Cardiac muscle cell (in vitro differentiated cells and primary cell): ENCODE data around the gene KRTAP6-2. TPM values are rescaled to one million over a fixed set of nuclear protein-coding genes. Genes with fewer than 3 reads are reported as not detected.

ENCODE experiments used
- DNase-seq, 2 donors: peaks; one replicate each; pipeline versions ENCODE4 v3.0.0 to v3.0.0-alpha.2; 2010 to 2017; ENCODE audit warnings: low read depth in 1 of 2, low spot score in 1 of 2
- H3K27ac ChIP-seq: fragments of 200-600 bp; sonication (generic); 2 replicates; pipeline ENCODE4 v1.5.1; 2016
- H3K27me3 ChIP-seq: fragments of 200-600 bp; sonication (generic); 2 replicates; pipeline ENCODE4 v1.6.0; 2016; ENCODE audit warnings: control low read depth
- H3K36me3 ChIP-seq: fragments of 200-600 bp; sonication (generic); 2 replicates; pipeline ENCODE4 v1.5.1; 2016; ENCODE audit warnings: control low read depth
- H3K4me1 ChIP-seq: fragments of 200-600 bp; sonication (generic); 2 replicates; pipeline ENCODE4 v1.8.1; 2017; ENCODE audit warnings: low read depth, mild to moderate bottlenecking, mixed run types
- H3K4me3 ChIP-seq: fragments of 200-600 bp; sonication (generic); 2 replicates; pipeline ENCODE4 v1.5.1; 2016; ENCODE audit warnings: mild to moderate bottlenecking
- H3K9me3 ChIP-seq: fragments of 200-600 bp; sonication (generic); 2 replicates; pipeline ENCODE4 v1.5.1; 2017; ENCODE audit warnings: low read depth, mild to moderate bottlenecking, control low read depth
- CTCF ChIP-seq: IDR thresholded peaks from 2 replicates; pipeline ENCODE4 v1.5.1; 2012; ENCODE audit warnings: low read depth, mild to moderate bottlenecking, low read length
- polyA plus RNA-seq: library from polyadenylated mRNA; unstranded; fragments of >200 nt; fragmentation: Nextera tagmentation; extraction: Ambion mirVana; gene quantifications from 2 replicates; pipeline ENCODE4 v1.2.1, GENCODE V29; 2016
- total RNA-seq: library from RNA; depleted of rRNA; stranded (reverse); fragments of >200 nt; gene quantifications from 2 replicates; pipeline ENCODE4 v1.2.3, GENCODE V29; 2016

The KRTAP6-2 gene
- total and polyA plus RNA-seq, 2 experiments from 2014 or later, result not detected

GRCh38 chr21:30580132-30580531 is 18.6 kb downstream of the KRTAP6-2 start:
- no peak for TF ChIP-seq CTCF
- H3K27me3 ChIP-seq, result no peaks in the 10 kb centered on the region
- no peaks in the 10 kb centered on the region for H3K36me3 ChIP-seq
- H3K9me3 ChIP-seq, result no peaks in the 10 kb centered on the region
- H3K4me1 ChIP-seq, result no peaks in the 10 kb centered on the region
- no peak for DNase-seq
- H3K27ac ChIP-seq, result no peak overlapping the region
- no peak overlapping the region for H3K4me3 ChIP-seq

- H3K27ac ChIP-seq, result no peak overlapping the region
- no peaks in the 10 kb centered on the region for H3K27me3 ChIP-seq
- no peak for DNase-seq
- H3K4me1 ChIP-seq, result no peaks in the 10 kb centered on the region
- H3K36me3 ChIP-seq, result no peaks in the 10 kb centered on the region
- H3K4me3 ChIP-seq, result no peak overlapping the region
- H3K9me3 ChIP-seq, result no peaks in the 10 kb centered on the region
- TF ChIP-seq CTCF, result no peak
These were observed 19.4 kb downstream of the KRTAP6-2 start for GRCh38 chr21:30579346-30579745.

- Histone ChIP-seq H3K4me3 (no peak overlapping the region), H3K4me1 (no peaks in the 10 kb centered on the region), H3K27me3 (no peaks in the 10 kb centered on the region), H3K36me3 (no peaks in the 10 kb centered on the region), H3K27ac (no peak overlapping the region), H3K9me3 (no peaks in the 10 kb centered on the region)
- no peak for DNase-seq
- TF ChIP-seq CTCF, result no peak
These were observed 20.9 kb downstream of the KRTAP6-2 start for GRCh38 chr21:30577766-30578165.

GRCh38 chr21:30567617-30568016 is 31.1 kb downstream of the KRTAP6-2 start:
- no peak for TF ChIP-seq CTCF
- Histone ChIP-seq H3K4me1 (no peaks in the 10 kb centered on the region), H3K27ac (no peak overlapping the region), H3K9me3 (no peaks in the 10 kb centered on the region), H3K4me3 (no peak overlapping the region), H3K36me3 (no peaks in the 10 kb centered on the region), H3K27me3 (no peaks in the 10 kb centered on the region)
- no peak for DNase-seq

- DNase-seq, result no peak
- Histone ChIP-seq H3K4me3 (no peak overlapping the region), H3K36me3 (no peaks in the 10 kb centered on the region), H3K4me1 (no peaks in the 10 kb centered on the region), H3K9me3 (no peaks in the 10 kb centered on the region), H3K27ac (no peak overlapping the region), H3K27me3 (no peaks in the 10 kb centered on the region)
- no peak for TF ChIP-seq CTCF
These were observed 35.1 kb downstream of the KRTAP6-2 start for GRCh38 chr21:30563630-30564029.

GRCh38 chr21:30563072-30563471 is 35.6 kb downstream of the KRTAP6-2 start:
- H3K4me3 ChIP-seq, result no peak overlapping the region
- DNase-seq, result no peak
- no peak overlapping the region for H3K27ac ChIP-seq
- H3K4me1 ChIP-seq, result no peaks in the 10 kb centered on the region
- H3K9me3 ChIP-seq, result no peaks in the 10 kb centered on the region
- H3K27me3 ChIP-seq, result no peaks in the 10 kb centered on the region
- H3K36me3 ChIP-seq, result no peaks in the 10 kb centered on the region
- no peak for TF ChIP-seq CTCF
